GM18517 (cell line): ENCODE data around the gene LCN2.

Experiments
- ATAC-seq: cut with Tn5 transposase; IDR thresholded peaks from one replicate; pipeline ENCODE4 v1.9.1; 2021; ENCODE audit warnings: mild to moderate bottlenecking, moderate library complexity; ENCODE audit not compliant: unreplicated experiment

Gene LCN2

GRCh38 chr9:128114326-128115186 lies 34.7 kb upstream of the LCN2 start:
- ATAC-seq = no peak

DNA sequence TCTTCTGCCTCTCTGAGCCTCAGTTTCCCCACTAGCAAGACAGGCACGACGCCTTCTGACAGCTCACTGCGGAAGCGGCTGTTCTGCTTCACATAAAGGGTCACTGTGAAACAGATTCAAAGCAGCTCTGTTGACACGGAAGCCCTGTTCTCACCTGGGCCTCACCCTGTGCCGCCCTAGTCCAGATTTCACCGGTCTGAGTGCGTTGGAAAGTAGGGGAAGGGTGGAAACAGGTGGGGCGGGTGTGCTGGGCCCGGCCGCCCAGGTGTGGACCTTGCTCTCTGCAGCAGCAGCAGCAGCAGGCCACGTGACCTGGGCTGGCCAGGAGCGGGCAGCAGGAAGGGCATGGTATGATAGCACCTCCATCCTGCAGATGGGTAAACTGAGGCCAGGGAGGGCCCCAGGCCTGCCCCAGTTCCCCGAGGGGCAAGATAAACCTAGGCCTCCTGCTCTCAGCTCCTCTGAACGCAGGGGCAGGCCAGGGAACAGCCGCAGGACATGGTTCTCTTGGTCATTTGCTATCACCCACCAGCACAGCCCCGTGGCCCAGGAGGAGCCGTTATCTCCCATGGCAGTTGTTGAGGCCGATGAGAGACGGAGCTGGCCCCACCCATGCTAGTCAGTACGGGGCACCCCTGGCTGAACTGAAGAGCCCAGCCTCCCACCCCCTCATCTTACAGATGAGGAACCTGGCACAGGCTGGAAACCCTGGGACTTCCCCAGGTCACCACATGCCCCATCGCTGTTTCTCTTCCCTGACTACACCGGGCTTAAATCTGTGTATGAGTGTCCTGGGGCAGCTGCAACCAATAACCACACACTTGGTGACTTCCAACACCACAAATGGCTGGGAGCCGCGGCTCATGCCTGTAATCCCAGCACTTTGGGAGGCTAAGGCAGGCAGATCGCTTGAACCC lies 33.8 kb upstream of the LCN2 start:
- peak; percentile 42 for ATAC-seq

GRCh38 chr9:128116104-128117083 lies 32.9 kb upstream of the LCN2 start:
- ATAC-seq = no peak

DNA sequence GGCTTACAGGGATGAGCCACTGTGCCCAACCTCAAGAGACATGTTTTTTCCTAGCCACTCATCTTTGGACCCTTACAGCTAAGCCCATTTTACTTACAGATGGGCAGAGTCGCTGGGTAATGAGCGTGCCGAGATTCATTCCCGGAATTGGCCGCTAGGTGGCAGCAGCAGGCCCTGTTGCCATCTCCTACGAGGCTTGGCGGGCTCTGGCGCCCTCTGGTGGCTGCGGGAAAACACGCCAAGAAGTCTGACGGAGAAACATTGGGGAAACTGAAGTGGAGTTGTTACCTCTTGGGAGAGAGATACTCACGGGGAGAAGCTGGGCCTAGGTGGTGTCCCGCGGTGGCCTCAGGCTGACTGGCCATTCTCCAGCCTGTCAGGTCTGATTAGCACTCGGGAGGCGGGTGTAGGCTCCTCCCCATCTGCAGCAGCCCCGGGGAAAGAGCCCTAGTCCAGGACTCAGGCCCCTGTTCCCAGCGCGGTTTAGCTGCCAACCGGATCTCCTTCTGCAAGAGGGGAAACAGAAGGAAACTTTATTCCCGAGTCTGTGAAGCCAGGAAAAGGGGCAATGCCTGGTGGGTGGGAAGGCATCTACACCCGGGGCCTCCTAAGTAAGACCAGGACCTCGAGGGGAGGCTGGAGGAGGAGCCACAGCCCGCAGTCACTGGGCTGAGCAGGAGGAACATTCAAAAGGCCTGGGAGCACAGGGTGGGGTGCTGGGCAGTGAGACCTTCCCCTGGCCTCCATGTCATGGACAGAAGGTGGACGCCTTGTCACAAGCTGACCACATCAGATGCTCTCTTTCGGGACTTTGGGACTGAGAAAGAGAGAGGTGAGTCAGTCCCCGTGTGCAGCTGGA lies 31.4 kb upstream of the LCN2 start:
- ATAC-seq = peak; percentile 53

GRCh38 chr9:128118472-128118857 lies 30.8 kb upstream of the LCN2 start:
- no peak for ATAC-seq

DNA sequence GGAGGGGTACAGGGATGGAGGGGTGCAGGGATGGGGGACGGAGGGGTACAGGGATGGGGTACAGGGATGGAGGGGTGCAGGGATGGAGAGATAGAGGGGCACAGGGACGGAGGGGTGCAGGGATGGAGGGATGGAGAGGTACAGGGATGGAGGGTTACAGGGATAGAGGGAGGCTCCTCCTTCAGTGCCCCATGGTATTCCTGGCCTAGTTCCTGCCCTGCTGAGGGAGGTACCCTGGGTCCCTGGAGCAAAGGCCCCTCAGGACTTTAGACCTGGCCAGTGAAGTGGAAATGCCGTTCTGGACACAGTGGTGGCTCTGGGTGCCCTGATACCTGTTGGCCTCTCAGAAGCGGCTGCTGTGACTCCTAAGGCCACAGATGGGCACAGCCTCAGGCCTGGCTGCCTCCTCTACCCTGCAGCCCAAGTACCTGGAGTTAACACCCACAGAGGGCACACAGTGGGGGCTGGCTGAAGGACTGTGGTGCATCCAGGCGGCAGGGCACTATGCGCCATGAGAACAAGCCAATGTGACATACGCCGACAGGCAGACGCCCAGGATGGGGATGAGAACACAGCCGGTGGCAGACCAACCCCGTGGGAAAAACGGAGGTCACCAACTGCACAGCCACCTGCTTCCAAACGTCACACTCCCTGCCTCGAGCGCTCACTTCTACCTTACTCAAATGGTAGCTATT lies 30.1 kb upstream of the LCN2 start:
- no peak for ATAC-seq

GRCh38 chr9:128120061-128120740 lies 29.1 kb upstream of the LCN2 start:
- no peak for ATAC-seq

DNA sequence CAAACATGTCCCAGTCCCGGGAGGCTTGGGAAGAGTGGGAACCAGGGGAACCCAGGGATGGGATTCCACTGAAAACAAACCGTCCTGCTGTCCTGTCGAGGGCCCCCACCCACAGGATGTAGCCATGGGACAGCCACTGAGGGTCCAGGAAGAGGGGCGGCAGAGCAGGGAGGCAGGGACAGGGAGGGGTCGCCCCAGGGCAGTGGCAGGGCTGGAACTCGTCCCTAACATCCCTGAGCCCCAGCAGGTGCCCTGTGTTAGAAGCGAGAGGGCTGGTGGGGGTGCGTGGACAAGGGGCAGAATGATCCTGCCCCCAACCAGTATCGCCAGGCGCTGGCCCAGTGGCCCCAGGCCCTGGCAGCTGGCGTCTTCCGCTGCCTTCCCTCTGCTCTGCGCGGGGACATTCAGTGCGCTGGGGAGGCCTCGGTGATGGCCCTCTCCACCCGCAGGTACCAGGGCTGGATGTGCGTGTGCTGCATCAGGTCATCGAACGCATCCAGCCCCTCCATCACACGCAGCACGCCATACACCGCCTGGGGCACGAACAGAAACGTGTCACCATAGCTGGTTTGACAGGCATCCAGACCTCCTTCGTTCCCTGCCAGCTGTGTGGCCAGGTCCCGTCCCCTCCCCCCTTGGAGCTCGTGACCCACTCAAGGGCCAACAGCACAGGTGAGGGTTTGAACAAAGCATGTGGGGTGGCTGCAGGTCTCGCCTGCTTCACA lies 28.4 kb upstream of the LCN2 start:
- no peak for ATAC-seq

DNA sequence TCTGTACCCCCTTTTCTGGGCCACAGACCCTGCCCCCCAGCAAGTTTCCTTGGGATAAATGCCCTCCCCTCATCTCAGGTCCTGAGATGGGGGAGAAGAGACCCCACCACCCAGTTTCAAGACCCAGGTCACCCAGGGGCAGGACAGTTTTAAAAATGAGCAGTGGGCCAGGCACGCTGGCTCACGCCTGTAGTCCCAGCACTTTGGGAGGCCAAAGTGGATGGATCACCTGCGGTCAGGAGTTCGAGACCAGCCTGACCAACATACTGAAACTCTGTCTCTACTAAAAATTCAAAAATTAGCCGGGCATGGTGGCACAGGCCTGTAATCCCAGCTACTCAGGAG lies 27.8 kb upstream of the LCN2 start:
- no peak for ATAC-seq

DNA sequence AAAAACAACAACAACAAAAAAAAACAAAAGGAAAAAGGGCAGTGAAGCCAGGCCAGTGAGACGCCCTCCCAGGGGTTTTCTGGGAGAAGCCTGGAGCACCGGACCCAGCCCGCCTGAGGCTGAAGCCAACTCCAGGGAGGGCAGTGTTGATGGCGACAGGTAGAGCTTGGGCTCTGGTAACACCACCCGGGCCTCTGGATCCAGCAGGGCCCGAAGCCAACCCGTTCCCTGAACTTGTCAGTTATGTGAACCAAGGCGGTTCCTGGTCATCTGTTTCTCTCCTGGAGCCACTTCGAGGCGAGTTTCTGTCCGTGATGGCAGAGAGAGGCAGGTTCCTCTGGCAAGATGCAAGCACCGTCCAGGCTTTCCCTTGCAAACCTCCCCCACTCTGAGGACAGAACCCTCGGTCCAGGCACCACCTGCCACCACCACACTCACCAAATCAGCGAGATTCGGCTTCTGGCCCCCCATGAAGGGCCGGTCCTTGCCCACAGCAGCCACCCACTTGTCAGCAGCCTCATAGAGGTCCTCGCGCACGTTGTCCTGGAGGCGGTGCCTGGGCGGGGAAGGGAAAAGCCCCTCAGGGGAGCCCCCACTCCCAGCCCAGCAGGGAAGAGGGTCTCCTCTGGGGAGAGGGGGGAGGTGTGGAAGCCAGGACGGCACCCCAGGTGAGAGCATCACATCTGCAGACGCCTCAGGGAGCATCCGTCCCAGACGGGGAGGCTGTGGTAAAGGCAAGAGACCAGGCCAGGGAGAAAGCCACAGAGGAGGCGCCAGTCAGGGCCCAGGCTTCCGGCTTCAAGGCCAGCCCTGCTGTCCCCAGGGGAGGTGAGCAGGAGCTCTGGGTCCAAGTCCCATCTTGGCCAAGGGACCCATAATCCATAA lies 27.1 kb upstream of the LCN2 start:
- no peak for ATAC-seq

DNA sequence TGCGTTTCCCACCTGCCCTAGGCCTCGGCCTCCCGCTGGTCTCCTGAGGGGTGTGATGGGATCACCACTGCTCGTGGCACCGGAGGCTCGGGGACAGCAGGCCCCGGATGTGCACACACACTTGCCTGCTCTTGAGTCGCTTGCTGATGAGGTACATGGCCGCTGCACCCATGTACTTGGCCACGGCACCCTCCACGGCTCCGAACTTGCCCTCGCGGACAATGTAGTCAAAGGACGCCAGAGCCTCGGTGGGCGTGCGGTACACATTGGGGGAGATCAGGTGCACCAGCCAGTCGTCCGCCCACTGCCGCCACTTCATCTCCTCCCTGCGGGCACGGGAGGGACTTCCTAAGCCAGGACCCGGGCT lies 26.5 kb upstream of the LCN2 start:
- no peak for ATAC-seq

- ATAC-seq = no peak
Observed at GRCh38 chr9:128123451-128124080, 25.7 kb upstream of the LCN2 start.

- no peak for ATAC-seq
Observed at GRCh38 chr9:128124451-128124850, 24.8 kb upstream of the LCN2 start.

DNA sequence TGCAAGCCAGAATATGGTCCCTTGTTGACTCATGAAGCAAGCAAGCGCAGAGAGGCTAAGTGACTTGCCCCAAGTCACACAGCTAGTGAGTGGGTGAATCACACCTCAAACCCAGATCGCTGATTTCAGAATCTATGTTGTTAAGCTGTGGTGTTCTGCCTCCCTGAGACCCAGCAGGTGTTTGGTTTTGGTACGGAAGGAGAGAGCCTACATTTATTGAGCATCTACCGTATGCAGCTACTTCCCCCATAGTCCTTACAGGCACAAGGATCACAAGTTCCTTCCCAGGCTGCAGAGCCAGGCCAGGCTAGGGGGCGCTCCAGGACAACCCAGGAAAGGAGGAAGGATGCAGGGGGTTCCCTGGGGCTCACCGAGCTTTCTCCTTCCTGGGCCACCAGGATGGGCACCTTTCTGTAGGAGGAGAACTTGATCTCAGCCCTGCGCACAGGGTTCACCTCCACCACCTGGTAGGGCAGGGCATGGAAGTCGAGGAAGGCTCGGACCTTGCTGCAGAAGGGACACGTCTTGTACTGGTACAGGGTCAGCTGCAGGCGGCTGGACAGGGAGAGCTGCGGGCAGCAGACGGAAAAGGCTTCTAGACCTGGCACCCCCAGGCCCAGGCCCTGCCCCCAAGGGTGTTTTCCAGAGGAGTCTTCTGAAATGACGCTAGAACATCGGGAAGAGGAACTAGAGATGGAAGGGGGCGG lies 24.2 kb upstream of the LCN2 start:
- ATAC-seq = no peak

DNA sequence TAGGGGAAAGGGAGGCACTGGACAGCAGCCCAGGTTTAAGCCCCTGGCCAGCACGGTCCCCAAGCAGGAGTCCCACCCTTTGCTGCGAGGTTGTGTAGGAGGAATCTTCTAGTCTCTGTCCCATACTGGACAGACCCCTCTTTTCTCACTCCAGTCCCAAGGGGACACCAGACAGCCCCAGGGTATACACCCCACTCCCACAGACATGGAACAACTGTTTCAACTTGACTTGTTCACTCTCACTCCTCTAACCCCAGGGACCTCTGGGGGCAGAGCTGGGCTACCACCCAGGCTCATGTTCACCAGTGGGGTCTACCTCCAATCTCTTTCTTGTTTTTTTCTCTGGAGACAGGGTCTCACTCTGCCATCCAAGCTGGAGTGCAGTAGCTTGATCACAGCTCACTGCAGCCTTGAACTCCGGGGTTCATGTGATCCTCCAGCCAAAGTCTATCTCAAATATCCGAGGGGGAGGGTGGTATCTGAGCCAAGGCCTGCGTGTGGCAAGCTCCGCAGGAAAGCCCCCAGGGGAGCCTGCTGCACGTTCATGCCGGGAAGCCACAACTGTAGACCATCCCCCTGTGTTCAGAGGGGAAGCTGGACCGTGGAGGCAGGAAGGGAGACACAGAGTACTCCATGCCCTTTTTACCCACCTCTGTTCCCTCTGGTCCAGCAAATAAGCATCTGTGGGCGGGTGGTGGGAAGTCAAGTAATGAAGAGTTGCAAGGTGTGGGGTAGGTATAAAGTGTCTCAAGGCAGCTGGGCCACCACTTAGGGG lies 23.5 kb upstream of the LCN2 start:
- ATAC-seq = no peak
